Stimulated activated CD8-positive, alpha-beta memory T cell treated with anti-CD3 and anti-CD28 coated beads, Interleukin-7, amount 100 ng/mL, for 1 hour (primary cell): Measurements from ENCODE around the gene SEC62.

Experiments used
- DNase-seq, 2 donors: peaks; one replicate each; pipeline ENCODE4 v3.0.0-alpha.2; 2020; ENCODE audit warnings: low read depth in 2 of 2

SEC62 gene

DNA sequence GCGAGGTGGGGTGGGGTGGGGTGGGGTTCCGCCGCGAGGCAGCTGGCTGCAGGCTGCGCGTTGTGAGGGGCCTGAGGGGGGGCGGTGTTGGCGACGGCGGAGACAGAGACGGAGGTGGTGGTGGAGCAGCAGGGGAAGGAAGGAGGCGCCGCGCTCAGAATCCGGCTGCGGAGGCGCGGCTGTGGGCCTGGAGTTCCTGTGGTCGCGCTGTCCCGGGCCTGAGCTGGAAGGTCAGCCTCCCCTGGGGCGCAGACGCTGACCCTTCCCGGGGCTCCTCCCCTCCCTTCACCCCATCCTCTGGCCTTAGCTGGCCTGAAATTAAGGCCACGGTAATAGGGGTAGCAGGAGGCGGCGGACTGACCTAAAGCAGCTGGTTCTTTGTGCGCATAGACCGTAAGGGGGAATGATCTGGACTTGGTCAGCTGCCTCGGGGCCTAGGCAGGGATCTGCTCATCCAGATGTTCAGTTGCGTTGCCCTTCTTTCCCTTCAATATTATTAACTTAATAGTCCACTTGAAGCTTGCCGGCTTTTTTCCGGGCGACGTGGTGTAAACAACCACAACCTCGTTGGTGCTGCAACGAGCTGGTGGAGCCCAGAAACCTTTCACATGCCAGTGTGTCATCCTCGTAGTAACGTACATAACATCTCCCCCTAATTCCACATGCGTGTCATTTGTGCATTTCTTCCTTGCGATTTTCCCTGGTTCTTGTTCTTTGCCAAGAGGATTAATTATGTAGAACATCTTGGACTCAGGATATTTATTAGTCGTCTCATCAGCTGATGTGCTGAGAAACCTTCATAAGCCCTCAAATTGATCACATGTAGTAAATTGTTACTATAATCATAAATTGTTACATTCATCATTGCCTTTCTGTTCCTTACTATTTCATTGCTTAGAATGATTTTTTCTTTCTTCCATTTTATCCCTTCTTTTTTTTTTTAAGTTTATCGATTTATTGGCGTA lies 626 bp downstream of the SEC62 start:
- DNase-seq, result peak in 1 of 2 donors; percentile 11

DNA sequence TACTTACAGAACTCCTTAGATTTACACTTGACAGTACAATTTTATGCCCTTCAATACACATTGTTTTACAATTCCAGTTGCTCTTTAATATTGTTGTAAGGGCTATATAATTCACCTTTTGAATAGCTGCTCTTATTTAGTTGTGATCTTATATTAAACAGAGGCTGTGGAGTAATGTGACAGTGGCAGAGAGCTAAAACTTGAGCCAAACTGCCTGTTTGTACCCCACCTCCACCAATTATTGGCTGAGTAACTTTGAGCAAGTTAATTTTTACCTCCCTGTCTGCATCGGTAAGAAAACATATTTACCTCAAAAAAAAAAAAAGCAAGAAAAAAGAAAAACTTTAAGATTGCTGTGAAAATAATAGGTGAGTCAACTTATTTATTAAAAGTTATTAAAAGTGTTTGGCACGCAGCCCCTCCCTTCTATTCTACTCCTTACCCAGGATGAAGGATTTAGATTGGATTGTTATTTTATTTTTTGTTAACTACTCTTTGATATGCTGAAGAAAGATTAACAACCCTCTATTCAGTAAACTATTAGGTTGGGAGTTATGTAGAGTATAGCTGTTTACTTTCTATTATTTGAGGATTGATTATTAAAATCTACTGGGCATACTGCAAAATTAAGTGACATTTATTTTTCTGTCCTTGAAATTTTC lies 1.7 kb downstream of the SEC62 start:
- DNase-seq, result no peak

- DNase-seq, result no peak
These were observed 2.8 kb downstream of the SEC62 start for GRCh38 chr3:169969174-169970095.

DNA sequence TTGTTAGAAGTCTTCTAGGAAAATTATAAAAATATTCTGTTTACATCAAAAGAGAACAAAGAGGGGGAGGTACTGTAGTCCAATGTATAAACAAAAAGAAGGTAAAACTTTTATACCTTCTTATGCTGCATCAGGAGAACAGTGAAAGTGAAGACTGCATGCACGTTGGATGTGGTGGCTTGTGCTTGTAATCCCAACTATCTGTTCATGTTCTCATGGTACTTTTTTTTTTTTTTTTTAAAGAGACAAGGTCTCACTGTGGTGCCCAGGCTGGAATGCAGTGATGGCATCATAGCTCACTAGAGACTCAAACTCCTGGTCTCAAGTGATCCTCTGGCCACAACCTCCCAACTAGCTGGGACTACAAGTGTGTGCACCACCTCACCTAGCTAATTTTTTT lies 4.2 kb downstream of the SEC62 start:
- DNase-seq, result no peak

GRCh38 chr3:169971522-169971921 lies 4.9 kb downstream of the SEC62 start:
- no peak for DNase-seq

- no peak for DNase-seq
These were observed 13.4 kb downstream of the SEC62 start for GRCh38 chr3:169980055-169980454.

- no peak for DNase-seq
These were observed 17.7 kb downstream of the SEC62 start for GRCh38 chr3:169984292-169984691.

- DNase-seq, result no peak
These were observed 23.8 kb downstream of the SEC62 start for GRCh38 chr3:169990431-169990830.

DNA sequence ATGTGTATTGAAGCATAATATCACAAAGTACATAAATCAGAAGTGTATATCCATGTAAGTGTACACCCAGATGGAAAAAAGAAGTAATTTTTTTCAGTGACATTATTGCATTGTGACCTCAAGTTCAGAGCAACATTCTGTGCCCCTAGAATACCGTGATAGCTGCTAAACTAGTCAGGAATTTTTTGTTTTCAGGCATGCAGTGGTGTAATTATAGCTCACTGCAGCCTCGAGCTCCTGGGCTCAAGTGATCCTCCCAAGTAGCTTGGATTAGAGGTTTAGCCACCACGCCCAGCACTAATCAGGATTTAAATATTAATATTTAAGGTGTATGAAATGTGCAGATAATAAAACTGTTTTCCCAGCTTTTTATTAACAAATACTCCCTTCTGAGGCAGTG lies 25.5 kb downstream of the SEC62 start:
- no peak for DNase-seq

DNA sequence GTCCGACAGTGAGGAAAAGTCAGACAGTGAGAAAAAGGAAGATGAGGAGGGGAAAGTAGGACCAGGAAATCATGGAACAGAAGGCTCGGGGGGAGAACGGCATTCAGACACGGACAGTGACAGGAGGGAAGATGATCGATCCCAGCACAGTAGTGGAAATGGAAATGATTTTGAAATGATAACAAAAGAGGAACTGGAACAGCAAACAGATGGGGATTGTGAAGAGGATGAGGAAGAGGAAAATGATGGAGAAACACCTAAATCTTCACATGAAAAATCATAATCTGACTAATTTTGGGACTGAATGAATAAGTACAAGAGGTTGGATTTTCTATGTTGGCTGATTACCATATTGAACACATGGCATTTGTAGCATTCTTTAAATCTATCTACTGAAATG lies 26.2 kb downstream of the SEC62 start:
- DNase-seq, result no peak

- DNase-seq, result no peak
These were observed 27.2 kb downstream of the SEC62 start for GRCh38 chr3:169993761-169994160.

GRCh38 chr3:169996063-169996462 lies 29.5 kb downstream of the SEC62 start:
- DNase-seq, result no peak

- no peak for DNase-seq
These were observed 32.1 kb downstream of the SEC62 start for GRCh38 chr3:169998668-169999131.

- no peak for DNase-seq
These were observed 32.8 kb downstream of the SEC62 start for GRCh38 chr3:169999433-169999832.

- DNase-seq, result no peak
These were observed 33.4 kb downstream of the SEC62 start for GRCh38 chr3:170000051-170000450.

GRCh38 chr3:170002231-170002630 lies 35.6 kb downstream of the SEC62 start:
- DNase-seq, result no peak

DNA sequence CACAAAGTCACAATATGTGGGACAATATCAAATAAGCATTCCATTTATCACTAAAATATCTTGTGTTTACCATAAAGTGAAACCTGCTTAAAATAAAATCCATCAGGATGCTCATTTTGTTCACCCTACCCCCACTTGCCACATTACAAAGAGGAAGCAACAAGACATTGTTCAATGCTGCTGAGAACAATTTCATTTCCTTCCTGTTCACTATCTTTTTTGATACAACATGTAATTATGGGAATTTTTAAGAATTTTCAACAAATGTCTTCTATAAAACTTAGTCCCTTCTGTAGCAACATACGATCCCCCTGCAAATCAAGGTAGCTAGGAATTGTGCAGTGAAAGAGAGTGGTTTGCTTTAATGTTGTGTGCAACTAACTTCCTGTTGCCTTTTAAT lies 36.3 kb downstream of the SEC62 start:
- no peak for DNase-seq

- no peak for DNase-seq
These were observed 37.3 kb downstream of the SEC62 start for GRCh38 chr3:170003881-170004356.

DNA sequence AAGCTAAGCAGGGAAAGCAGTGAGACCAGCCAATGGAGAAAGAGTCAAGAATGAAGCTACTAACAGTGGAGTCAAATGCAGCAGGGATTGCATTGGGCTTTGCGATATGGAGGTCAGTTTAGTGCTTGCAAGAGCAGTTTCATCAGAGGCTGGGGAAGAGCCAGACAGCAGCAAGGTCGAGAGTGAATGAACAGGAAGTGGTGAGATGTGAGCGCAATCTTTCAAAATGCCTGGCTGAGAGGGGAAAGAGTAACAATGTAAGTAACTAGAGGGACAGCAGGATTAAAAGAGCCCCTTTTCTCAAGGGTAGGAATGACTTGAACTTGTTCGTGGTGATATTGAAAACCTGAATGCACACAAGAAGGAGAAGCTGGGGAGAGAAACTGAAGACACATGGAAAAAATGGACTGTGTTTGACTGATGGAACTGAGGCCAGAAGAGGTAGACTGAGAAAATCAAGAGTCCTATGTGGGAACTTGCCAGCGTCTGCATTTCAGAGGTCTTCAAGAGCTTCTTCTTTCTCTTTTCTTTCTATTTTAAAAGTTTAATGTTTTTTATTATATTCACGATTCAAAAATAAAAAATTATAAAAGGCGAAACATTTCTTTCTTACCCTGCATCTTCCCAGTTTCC lies 40.5 kb downstream of the SEC62 start:
- no peak for DNase-seq

- no peak for DNase-seq
These were observed 43.9 kb downstream of the SEC62 start for GRCh38 chr3:170010498-170010897.

DNA sequence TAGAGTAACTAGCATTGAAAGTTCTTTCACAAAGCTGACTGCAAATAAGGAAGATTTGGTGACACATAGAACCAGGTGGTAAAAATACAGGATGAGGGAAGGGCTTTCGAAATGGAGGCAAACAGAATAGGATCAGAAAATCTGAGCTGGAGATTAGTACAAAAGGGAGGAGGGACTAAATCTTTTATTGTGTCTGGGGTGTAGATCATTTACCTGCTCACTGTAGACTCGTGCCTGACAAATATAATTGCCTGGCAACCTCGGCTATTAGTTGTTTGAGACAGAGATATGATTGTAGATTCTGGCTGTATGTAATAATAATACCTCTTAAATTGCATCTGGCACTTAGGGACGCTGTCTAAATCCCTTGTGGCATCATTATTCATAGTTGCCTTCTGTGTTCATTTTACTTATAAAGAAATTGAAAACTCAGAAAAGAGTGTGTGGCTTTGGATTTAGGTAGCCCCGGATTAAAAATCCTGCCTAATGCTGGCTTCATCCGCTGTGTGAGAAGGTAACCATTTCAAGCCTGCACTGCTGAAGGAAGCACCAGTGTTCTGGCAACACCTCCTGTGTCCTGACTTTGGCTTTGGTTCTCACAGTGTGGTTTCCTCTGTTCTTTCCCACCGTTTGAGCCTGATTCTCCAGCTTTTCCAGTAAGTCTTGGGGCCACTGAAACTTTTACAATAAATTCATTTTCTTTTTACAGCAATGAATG lies 46.2 kb downstream of the SEC62 start:
- DNase-seq, result no peak
